Liver (tissue), 9 donors: ENCODE results near the gene UBD. TPM values are rescaled to one million over a fixed set of nuclear protein-coding genes. Genes with fewer than 3 reads are reported as not detected.

Experiments used
- DNase-seq: peaks from one replicate; pipeline ENCODE4 v3.0.0-alpha.2; 2017; ENCODE audit warnings: low spot score
- H3K27ac ChIP-seq, 2 donors: one replicate each; pipeline ENCODE4 v1.7.0; 2013; ENCODE audit warnings: inconsistent platforms in 2 of 2, low read length in 2 of 2, control low read depth in 1 of 2, low read depth in 1 of 2, mild to moderate bottlenecking in 1 of 2
- H3K27me3 ChIP-seq, 4 donors: one replicate each; pipeline versions ENCODE4 v1.6.1 to v1.7.0; 2013; ENCODE audit warnings: low read length in 3 of 4, inconsistent platforms in 1 of 4, mild to moderate bottlenecking in 1 of 4, moderate library complexity in 1 of 4; ENCODE audit not compliant: control insufficient read depth in 4 of 4, insufficient read depth in 4 of 4
- H3K36me3 ChIP-seq, 4 donors: one replicate each; pipeline versions ENCODE4 v1.6.1 to v1.7.0; 2013; ENCODE audit warnings: low read length in 3 of 4, mild to moderate bottlenecking in 3 of 4, low read depth in 1 of 4, moderate library complexity in 1 of 4; ENCODE audit not compliant: control insufficient read depth in 4 of 4, insufficient read depth in 3 of 4
- H3K4me1 ChIP-seq, 4 donors: one replicate each; pipeline versions ENCODE4 v1.6.1 to v1.7.0; 2013; ENCODE audit warnings: low read length in 3 of 4, mild to moderate bottlenecking in 3 of 4, moderate library complexity in 1 of 4; ENCODE audit not compliant: control insufficient read depth in 4 of 4, insufficient read depth in 4 of 4
- H3K4me3 ChIP-seq, 3 donors: one replicate each; pipeline versions ENCODE4 v1.6.1 to v1.7.0; 2013; ENCODE audit warnings: low read length in 3 of 3, control low read depth in 1 of 3, low read depth in 1 of 3, mild to moderate bottlenecking in 1 of 3
- H3K9ac ChIP-seq, 2 donors: one replicate each; pipeline ENCODE4 v1.7.0; 2013; ENCODE audit warnings: low read length in 2 of 2, mild to moderate bottlenecking in 2 of 2, moderate library complexity in 2 of 2, control low read depth in 1 of 2, low read depth in 1 of 2
- H3K9me3 ChIP-seq, 4 donors: one replicate each; pipeline versions ENCODE4 v1.6.1 to v1.7.0; 2013; ENCODE audit warnings: low read length in 3 of 4; ENCODE audit not compliant: control insufficient read depth in 4 of 4
- ATF3 ChIP-seq: IDR thresholded peaks from 2 replicates; pipeline ENCODE4 v1.6.1; 2016; ENCODE audit warnings: antibody characterized with exemption
- CTCF ChIP-seq: fragments of 150-350 bp; IDR thresholded peaks from 2 replicates; pipeline ENCODE4 v1.5.1; 2017; ENCODE audit warnings: improper control_type of control experiment, low read depth, low read length; ENCODE audit not compliant: missing input control
- EGR1 ChIP-seq, 2 donors: IDR thresholded peaks; 2 replicates each; pipeline ENCODE4 v1.6.1; 2016 to 2018; ENCODE audit warnings: antibody characterized with exemption in 2 of 2, low read depth in 2 of 2
- FOXA1 ChIP-seq: IDR thresholded peaks from 2 replicates; pipeline ENCODE4 v1.6.1; 2016; ENCODE audit warnings: antibody characterized with exemption
- FOXA2 ChIP-seq: IDR thresholded peaks from 2 replicates; pipeline ENCODE4 v1.6.1; 2016; ENCODE audit warnings: antibody characterized with exemption
- GABPA ChIP-seq, 2 donors: IDR thresholded peaks in 1 of 2; conservative IDR thresholded peaks in 1 of 2; 2 replicates each; pipeline ENCODE4 v1.6.1; 2016; ENCODE audit warnings: antibody characterized with exemption in 2 of 2, mild to moderate bottlenecking in 1 of 2, moderate library complexity in 1 of 2
- HNF4A ChIP-seq, 2 donors: conservative IDR thresholded peaks; 2 replicates each; pipeline ENCODE4 v1.6.1; 2016; ENCODE audit warnings: antibody characterized with exemption in 2 of 2, mild to moderate bottlenecking in 2 of 2
- HNF4G ChIP-seq: IDR thresholded peaks from 2 replicates; pipeline ENCODE4 v1.6.1; 2016; ENCODE audit warnings: antibody characterized with exemption
- JUND ChIP-seq, 2 donors: IDR thresholded peaks; 2 replicates each; pipeline ENCODE4 v1.6.1; 2016; ENCODE audit warnings: antibody characterized with exemption in 2 of 2
- NR2F2 ChIP-seq: IDR thresholded peaks from 2 replicates; pipeline ENCODE4 v1.6.1; 2016; ENCODE audit warnings: antibody characterized with exemption
- RAD21 ChIP-seq, 2 donors: IDR thresholded peaks; 2 replicates each; pipeline ENCODE4 v1.6.1; 2016; ENCODE audit warnings: antibody characterized with exemption in 2 of 2, mild to moderate bottlenecking in 2 of 2
- RXRA ChIP-seq, 2 donors: IDR thresholded peaks; 2 replicates each; pipeline ENCODE4 v1.6.1; 2017 to 2018; ENCODE audit warnings: antibody characterized with exemption in 2 of 2, mild to moderate bottlenecking in 1 of 2
- SP1 ChIP-seq: IDR thresholded peaks from 2 replicates; pipeline ENCODE4 v1.6.1; 2018; ENCODE audit warnings: antibody characterized with exemption, mild to moderate bottlenecking
- TAF1 ChIP-seq: conservative IDR thresholded peaks from 2 replicates; pipeline ENCODE4 v1.6.1; 2016; ENCODE audit warnings: antibody characterized with exemption, mild to moderate bottlenecking
- YY1 ChIP-seq: IDR thresholded peaks from 2 replicates; pipeline ENCODE4 v1.6.1; 2016; ENCODE audit warnings: antibody characterized with exemption, mild to moderate bottlenecking
- ZBTB33 ChIP-seq: IDR thresholded peaks from 2 replicates; pipeline ENCODE4 v1.6.1; 2016; ENCODE audit warnings: antibody characterized with exemption
- WGBS: extraction: QIAGEN DNeasy Blood & Tissue Kit; methylation state at CpG from one replicate; pipeline ENCODE4 v1.1.7; 2013; 5-methylcytosine and 5-hydroxymethylcytosine counted together
- polyA plus RNA-seq, 2 donors: library from polyadenylated mRNA; stranded (reverse) in 1 of 2; unstranded in 1 of 2; fragments of 200-250 nt in 1 of 2; fragments of >200 nt in 1 of 2; fragmentation: Nextera tagmentation in 1 of 2; extraction: Ambion mirVana in 1 of 2; gene quantifications; one replicate each; pipeline versions ENCODE4 v1.2.1 to v1.2.3, GENCODE V29; 2013 to 2015
- total RNA-seq, 2 donors: library from RNA; depleted of rRNA; stranded (reverse); fragments of >200 nt; gene quantifications; one replicate each; pipeline ENCODE4 v1.2.3, GENCODE V29; 2014
- TF ChIP-seq, protein P1 (sequence below): IDR thresholded peaks from 2 replicates; pipeline ENCODE4 v1.6.1; 2016; ENCODE audit warnings: antibody characterized with exemption, mild to moderate bottlenecking
- TF ChIP-seq, protein P2 (sequence below): IDR thresholded peaks from 2 replicates; pipeline ENCODE4 v1.6.1; 2016; ENCODE audit warnings: antibody characterized with exemption
- donor health status: healthy.
- donor health status: healthy.
- donor health status: healthy.
- donor health status: healthy.
- donor health status: healthy.

The UBD gene
- total and polyA plus RNA-seq, 4 donors = 7.0 to 35.1 (median 28.1) TPM

- Histone ChIP-seq H3K4me1 (peaks cover 0 to 13% (median 6%) of the 10 kb centered on the region in 4 donors), H3K9me3 (peaks cover 0 to under 1% (median 0%) of the 10 kb centered on the region in 4 donors), H3K27me3 (peaks cover 0 to 3% (median 0%) of the 10 kb centered on the region in 4 donors), H3K36me3 (peaks cover 0 to 1% (median 0%) of the 10 kb centered on the region in 4 donors), H3K4me3 (no peak overlapping the region), H3K9ac (no peak overlapping the region), H3K27ac (no peak overlapping the region)
- TF ChIP-seq RXRA (IDR thresholded peaks at IDR 0.05) (no peak), FOXA1 (no peak), HNF4A (conservative IDR thresholded peaks at IDR 0.05) (no peak), NR2F2 (no peak), GABPA (IDR thresholded peaks at IDR 0.05 in 1 of 2, conservative IDR thresholded peaks at IDR 0.05 in 1 of 2) (no peak), CTCF (no peak), SP1 (no peak), YY1 (no peak), EGR1 (IDR thresholded peaks at IDR 0.05; ENCODE audit: low read depth in 2 of 2) (no peak), ZBTB33 (no peak), JUND (IDR thresholded peaks at IDR 0.05) (no peak), TAF1 (no peak), FOXA2 (no peak), HNF4G (no peak), RAD21 (IDR thresholded peaks at IDR 0.05) (no peak), ATF3 (no peak)
- TF ChIP-seq, protein P1, sequence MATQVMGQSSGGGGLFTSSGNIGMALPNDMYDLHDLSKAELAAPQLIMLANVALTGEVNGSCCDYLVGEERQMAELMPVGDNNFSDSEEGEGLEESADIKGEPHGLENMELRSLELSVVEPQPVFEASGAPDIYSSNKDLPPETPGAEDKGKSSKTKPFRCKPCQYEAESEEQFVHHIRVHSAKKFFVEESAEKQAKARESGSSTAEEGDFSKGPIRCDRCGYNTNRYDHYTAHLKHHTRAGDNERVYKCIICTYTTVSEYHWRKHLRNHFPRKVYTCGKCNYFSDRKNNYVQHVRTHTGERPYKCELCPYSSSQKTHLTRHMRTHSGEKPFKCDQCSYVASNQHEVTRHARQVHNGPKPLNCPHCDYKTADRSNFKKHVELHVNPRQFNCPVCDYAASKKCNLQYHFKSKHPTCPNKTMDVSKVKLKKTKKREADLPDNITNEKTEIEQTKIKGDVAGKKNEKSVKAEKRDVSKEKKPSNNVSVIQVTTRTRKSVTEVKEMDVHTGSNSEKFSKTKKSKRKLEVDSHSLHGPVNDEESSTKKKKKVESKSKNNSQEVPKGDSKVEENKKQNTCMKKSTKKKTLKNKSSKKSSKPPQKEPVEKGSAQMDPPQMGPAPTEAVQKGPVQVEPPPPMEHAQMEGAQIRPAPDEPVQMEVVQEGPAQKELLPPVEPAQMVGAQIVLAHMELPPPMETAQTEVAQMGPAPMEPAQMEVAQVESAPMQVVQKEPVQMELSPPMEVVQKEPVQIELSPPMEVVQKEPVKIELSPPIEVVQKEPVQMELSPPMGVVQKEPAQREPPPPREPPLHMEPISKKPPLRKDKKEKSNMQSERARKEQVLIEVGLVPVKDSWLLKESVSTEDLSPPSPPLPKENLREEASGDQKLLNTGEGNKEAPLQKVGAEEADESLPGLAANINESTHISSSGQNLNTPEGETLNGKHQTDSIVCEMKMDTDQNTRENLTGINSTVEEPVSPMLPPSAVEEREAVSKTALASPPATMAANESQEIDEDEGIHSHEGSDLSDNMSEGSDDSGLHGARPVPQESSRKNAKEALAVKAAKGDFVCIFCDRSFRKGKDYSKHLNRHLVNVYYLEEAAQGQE = no peak
- TF ChIP-seq, protein P2, sequence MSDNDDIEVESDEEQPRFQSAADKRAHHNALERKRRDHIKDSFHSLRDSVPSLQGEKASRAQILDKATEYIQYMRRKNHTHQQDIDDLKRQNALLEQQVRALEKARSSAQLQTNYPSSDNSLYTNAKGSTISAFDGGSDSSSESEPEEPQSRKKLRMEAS = no peak
- WGBS = 93% methylated on average over 22 of the region's 22 CpGs
- no peak for DNase-seq
Measured at GRCh38 chr6:29558439-29559079, 973 bp downstream of the UBD start.
